HG03103 (cell line): ENCODE data around the gene MRRF.
"Not testable (repeated sequence)": the region's sequence is repeated elsewhere in the genome, so short reads cannot be mapped to it uniquely, and the experiment has no call there.

ENCODE experiments used
- ATAC-seq: cut with Tn5 transposase; IDR thresholded peaks from one replicate; pipeline ENCODE4 v1.9.1; 2021; ENCODE audit warnings: low read depth; ENCODE audit not compliant: unreplicated experiment

MRRF gene

GRCh38 chr9:122327175-122327574 lies 62.5 kb downstream of the MRRF start:
- no peak for ATAC-seq

- no peak for ATAC-seq
Observed at GRCh38 chr9:122329597-122329996, 64.9 kb downstream of the MRRF start.

- not testable (repeated sequence) for ATAC-seq
Observed at GRCh38 chr9:122330466-122330865, 65.8 kb downstream of the MRRF start.

GRCh38 chr9:122331523-122331927 lies 66.8 kb downstream of the MRRF start:
- ATAC-seq = no peak

GRCh38 chr9:122332083-122332482 lies 67.4 kb downstream of the MRRF start:
- no peak for ATAC-seq

- no peak for ATAC-seq
Observed at GRCh38 chr9:122332644-122333043, 68.0 kb downstream of the MRRF start.

- ATAC-seq = no peak
Observed at GRCh38 chr9:122333169-122333808, 68.6 kb downstream of the MRRF start.

- no peak for ATAC-seq
Observed at GRCh38 chr9:122334916-122335315, 70.2 kb downstream of the MRRF start.

- ATAC-seq = no peak
Observed at GRCh38 chr9:122336189-122336588, 71.5 kb downstream of the MRRF start.

- ATAC-seq = no peak
Observed at GRCh38 chr9:122336866-122337555, 72.3 kb downstream of the MRRF start.

GRCh38 chr9:122337556-122337929 lies 72.9 kb downstream of the MRRF start:
- ATAC-seq = no peak

- ATAC-seq = no peak
Observed at GRCh38 chr9:122338536-122338935, 73.9 kb downstream of the MRRF start.

GRCh38 chr9:122338994-122339393 lies 74.3 kb downstream of the MRRF start:
- ATAC-seq = no peak

- no peak for ATAC-seq
Observed at GRCh38 chr9:122339579-122339978, 74.9 kb downstream of the MRRF start.

- ATAC-seq = no peak
Observed at GRCh38 chr9:122340161-122340560, 75.5 kb downstream of the MRRF start.

GRCh38 chr9:122342323-122343050 lies 77.8 kb downstream of the MRRF start:
- no peak for ATAC-seq

GRCh38 chr9:122346478-122347347 lies 82.0 kb downstream of the MRRF start:
- no peak for ATAC-seq

- ATAC-seq = no peak
Observed at GRCh38 chr9:122347348-122348287, 82.9 kb downstream of the MRRF start.

- no peak for ATAC-seq
Observed at GRCh38 chr9:122348288-122348777, 83.7 kb downstream of the MRRF start.

GRCh38 chr9:122348791-122349190 lies 84.1 kb downstream of the MRRF start:
- ATAC-seq = no peak
